ENCODE data around the gene TSPO.

The TSPO gene

DNA sequence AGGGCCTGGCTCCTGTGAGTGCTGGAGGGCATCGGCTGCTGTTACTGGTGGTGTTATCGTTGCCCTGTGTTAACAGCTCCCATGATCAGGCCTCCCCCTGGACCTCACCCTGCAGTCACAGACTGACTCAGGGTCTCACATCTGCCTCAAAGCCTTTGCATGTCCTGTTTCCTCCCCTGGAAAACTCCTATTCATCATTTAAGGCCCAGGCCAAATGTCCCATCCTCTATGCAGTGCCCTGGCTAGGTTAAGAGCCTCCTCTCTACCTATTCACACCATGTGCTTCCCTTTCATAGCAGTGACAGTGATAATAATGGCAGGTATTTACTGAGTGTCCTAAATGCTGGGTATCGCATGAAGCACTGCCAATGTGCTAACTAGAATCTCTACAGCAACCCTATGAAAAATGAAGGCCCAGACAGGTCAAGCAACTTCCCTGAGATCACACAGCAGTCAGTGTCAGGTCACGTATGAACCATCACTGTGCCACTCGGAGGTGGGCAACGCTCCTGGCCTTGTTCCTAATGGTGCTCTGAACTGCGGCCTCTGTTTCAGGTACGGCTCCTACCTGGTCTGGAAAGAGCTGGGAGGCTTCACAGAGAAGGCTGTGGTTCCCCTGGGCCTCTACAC lies 9.3 kb downstream of the TSPO start:
- Mint-ChIP-seq H3K36me3 (ENCODE audit: low read depth) (peaks cover 7% of the 10 kb centered on the region), H3K9me3 (no peaks in the 10 kb centered on the region), H3K27ac (no peak overlapping the region), H3K4me3 (no peak overlapping the region), H3K4me1 (ENCODE audit: low read depth) (peaks cover 6% of the 10 kb centered on the region), H3K27me3 (ENCODE audit: low read depth) (no peaks in the 10 kb centered on the region)

DNA sequence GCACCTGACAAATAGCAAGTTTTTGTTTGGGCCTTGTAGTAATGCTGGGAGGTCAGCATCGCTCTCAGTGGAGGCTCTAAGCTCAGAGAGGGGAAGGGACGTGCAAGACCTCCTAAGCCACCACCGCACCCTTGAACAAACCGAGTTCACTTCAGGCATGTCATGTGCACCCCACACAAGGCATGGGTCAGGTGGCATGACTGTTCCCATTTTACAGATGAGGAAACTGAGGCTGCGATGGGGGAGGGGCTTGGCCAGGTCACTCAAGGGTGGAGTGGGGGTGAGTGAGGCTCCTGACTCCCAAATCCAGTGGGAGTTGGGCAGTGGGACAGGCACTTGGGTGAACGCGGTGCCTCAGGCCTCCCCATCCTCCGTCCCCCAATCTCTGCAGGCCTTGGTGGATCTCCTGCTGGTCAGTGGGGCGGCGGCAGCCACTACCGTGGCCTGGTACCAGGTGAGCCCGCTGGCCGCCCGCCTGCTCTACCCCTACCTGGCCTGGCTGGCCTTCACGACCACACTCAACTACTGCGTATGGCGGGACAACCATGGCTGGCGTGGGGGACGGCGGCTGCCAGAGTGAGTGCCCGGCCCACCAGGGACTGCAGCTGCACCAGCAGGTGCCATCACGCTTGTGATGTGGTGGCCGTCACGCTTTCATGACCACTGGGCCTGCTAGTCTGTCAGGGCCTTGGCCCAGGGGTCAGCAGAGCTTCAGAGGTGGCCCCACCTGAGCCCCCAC lies 11.2 kb downstream of the TSPO start:
- Mint-ChIP-seq H3K27ac (no peak overlapping the region), H3K4me1 (ENCODE audit: low read depth) (peaks cover 4% of the 10 kb centered on the region)

DNA sequence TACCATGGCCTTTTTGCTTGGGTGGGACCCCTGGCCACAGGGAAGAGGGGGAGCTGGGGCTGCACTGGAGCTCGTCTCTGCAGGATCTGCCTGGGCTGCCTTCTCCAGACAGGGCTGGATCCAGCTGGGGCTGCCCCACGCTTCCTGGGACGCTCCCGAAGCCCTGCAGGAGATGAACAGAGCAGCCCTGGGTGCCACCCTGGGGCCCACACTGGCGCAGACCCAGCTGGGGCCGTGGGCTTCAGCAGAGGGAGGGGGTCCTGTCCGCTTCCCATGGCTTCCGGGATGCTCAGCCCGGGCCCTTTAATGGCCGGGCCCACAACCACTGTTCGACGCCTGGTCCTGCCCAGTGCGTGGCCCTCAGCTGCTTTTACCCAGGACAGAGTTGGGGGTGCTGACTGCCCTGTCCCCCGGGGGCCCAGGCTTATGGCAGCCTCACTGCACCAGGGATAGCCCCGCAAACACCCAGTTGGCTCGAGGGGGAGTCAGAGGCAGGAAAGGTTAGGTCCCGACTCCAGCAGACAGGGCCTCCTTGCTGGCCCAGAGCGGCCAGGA lies 12.0 kb downstream of the TSPO start:
- peaks cover 4% of the 10 kb centered on the region for H3K4me1 Mint-ChIP-seq (ENCODE audit: low read depth)
- peaks cover 11% of the 10 kb centered on the region for H3K36me3 Mint-ChIP-seq (ENCODE audit: low read depth)

More for the DNA sequence above, 11.2 kb downstream of the TSPO start:
- Mint-ChIP-seq H3K9me3 (no peaks in the 10 kb centered on the region), H3K4me3 (no peak overlapping the region), H3K36me3 (ENCODE audit: low read depth) (peaks cover 8% of the 10 kb centered on the region), H3K27me3 (ENCODE audit: low read depth) (no peaks in the 10 kb centered on the region)

DNA sequence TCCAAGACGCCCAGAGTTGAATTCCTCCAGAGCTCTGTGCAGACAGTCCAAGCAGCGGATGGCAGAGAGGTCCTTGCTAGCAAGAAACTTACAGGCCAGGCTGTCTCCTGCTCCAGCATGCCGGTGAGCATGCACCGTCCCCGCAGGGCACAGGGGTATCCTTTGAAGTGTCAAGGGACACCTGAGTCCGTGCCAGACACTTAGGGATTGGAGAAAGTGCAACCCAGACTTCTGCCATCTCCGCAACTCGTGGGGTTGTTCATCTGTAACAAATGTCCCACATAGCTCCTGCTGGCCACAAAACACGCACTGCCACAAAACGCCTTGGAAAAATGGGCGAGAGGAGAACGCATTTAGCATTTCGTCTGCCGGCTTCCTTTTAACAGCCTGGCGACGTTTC lies 13.3 kb downstream of the TSPO start:
- H3K4me1 Mint-ChIP-seq (ENCODE audit: low read depth) = peaks cover 3% of the 10 kb centered on the region
- no peak overlapping the region for H3K4me3 Mint-ChIP-seq
- peaks cover 11% of the 10 kb centered on the region for H3K36me3 Mint-ChIP-seq (ENCODE audit: low read depth)
- H3K27ac Mint-ChIP-seq = no peak overlapping the region
- H3K9me3 Mint-ChIP-seq = no peaks in the 10 kb centered on the region
- no peaks in the 10 kb centered on the region for H3K27me3 Mint-ChIP-seq (ENCODE audit: low read depth)

More for the DNA sequence above, 12.0 kb downstream of the TSPO start:
- H3K27ac Mint-ChIP-seq = no peak overlapping the region
- no peaks in the 10 kb centered on the region for H3K27me3 Mint-ChIP-seq (ENCODE audit: low read depth)
- H3K4me3 Mint-ChIP-seq = no peak overlapping the region
- H3K9me3 Mint-ChIP-seq = no peaks in the 10 kb centered on the region

DNA sequence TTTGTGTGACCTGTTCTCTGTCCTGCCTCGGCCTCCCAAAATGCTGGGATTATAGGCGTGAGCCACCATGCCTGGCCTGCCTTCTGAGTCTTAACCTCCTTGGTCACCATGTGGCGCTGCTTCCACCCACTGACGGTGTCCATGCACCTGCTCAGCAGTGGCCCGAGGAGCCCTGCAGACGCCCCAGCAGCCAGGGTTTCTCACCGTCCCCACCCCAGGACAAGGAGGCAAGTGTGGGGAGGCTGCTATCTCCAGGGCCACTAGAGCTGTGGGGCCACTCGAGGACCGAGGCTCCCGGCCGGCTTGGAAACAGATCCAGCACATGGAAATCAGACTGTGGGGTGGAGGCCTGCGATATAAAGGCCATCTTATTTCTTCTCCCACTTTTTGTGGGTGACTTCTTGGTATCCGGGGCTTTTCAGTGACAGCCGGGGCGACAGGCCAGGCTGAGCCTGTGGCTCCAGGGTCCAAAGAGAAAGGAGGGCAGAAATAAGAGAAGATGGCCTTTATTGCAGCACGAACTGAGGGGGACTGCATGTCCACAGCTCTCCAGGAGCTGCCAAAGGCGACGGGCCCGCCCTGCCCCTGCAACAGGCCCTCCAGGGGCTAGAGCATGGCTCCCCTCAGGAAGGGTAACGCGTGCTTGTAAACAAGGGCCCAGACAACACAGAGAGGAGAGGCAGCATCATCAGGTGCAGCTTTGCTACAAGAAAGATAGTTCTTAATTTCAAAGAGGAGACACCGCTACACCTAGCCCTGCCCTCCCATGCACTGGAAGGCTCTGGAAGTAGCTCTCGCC lies 15.0 kb downstream of the TSPO start:
- Mint-ChIP-seq H3K9me3 (no peaks in the 10 kb centered on the region), H3K4me1 (ENCODE audit: low read depth) (peaks cover 7% of the 10 kb centered on the region), H3K27ac (no peak overlapping the region), H3K4me3 (no peak overlapping the region), H3K36me3 (ENCODE audit: low read depth) (peaks cover 11% of the 10 kb centered on the region), H3K27me3 (ENCODE audit: low read depth) (no peaks in the 10 kb centered on the region)

DNA sequence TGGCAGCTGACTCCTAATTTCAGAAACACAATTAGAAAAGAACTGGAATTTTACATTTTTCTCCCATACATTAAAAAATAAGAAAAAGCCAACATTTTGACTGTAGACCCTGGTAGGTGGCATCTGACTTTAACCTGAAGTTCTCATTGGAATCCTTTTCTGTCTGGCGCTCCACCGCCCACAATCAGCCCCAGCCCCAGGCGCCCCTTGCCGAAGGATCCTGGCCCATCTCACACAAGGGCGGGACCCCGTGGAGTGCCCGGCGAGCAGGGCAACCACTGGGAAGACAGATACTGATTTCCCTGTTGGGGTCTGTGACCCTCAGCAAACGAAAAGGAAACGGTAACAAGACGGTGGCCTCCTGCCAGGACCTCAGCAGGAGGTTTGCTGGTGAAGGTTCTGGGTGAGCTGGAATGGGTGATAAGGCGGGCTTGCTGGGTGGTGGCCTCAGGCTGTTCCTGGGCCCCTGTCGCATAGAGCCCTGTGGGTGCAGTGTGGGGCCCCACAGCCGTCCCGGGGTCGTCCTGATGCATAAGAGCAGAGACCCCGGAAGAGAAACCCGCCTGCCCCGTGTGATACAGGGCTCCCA lies 15.7 kb downstream of the TSPO start:
- H3K27ac Mint-ChIP-seq = no peak overlapping the region
- peaks cover 7% of the 10 kb centered on the region for H3K4me1 Mint-ChIP-seq (ENCODE audit: low read depth)
- H3K9me3 Mint-ChIP-seq = no peaks in the 10 kb centered on the region
- no peak overlapping the region for H3K4me3 Mint-ChIP-seq
- peaks cover 12% of the 10 kb centered on the region for H3K36me3 Mint-ChIP-seq (ENCODE audit: low read depth)
- no peaks in the 10 kb centered on the region for H3K27me3 Mint-ChIP-seq (ENCODE audit: low read depth)

DNA sequence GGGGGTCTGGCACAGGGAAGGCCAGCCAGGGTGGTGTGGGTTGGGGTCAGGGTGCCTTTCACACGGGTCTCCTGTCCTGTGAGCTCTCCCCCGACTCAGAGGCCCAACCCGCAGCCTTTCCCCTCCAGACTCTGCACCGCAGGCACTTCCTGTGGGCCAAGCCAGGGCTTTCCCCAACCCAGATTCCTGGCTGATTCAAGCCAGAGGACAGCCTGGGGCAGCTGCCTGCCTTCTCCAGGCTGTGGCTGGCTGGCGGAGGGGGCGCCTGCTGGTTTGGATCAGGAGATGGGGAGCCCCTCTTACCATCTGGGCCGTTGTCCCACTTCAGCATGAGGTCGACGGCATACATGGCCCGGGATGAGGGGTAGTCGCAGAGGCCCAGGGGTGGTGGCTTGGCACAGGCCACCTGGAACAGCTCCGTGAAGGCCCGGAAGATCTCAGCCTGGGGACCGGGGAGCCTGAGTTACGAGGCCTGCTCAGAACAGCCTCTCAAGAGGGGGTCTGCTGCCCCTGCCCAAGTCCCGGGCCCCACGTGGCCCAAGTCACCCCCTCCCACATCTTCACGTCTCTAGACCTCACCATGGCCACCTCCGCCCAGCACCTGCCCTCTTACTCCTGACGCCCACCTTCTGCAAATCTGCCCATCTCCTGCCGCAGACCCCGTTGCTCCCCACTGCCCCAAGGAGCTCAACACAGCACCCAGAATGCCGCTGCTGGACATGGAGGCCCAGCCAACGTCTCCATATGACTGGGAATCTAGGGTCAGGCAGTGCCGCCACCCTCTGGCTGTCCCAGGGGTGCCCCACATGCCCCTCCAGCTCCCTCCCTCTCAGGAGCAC lies 17.3 kb downstream of the TSPO start:
- peaks cover 16% of the 10 kb centered on the region for H3K36me3 Mint-ChIP-seq (ENCODE audit: low read depth)

DNA sequence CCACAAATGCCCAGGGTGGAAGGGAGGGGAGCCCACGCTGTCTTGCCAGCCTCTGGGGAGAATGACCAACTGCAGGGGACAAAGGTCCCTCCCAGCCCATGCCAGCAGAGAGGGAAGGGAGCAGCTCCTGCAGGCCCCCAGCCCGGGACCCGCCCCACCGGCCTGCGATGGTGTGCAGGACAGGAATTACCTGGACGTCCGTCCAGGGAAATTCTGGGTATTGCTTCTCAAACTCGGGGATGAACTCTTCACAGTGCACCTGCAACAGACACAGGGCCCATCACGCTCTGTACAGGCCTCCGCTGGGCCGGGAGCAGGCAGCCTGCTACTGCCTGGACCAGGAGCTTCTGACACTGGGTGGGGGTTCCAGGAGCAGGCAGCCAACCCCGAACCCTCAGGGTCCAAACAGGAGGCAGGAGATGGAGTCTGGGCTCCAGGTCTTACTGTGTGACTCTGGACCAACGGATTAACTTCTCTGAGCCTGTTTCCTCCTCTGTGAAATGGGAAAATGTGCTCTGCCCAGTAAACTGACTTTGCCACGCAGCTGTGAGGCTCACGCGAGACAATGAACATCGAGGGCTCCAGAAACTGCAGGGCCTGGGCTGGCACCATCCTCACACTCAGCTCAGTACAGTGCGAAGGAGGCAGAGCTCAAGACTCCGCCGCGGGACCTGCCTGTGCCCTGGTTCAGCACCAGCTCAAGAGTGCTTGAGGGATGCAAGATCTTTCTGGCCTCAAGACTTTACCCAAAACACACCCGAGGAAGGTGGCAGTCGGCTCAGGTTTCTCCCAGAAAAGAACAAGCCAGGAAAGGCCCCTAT lies 18.2 kb downstream of the TSPO start:
- Mint-ChIP-seq H3K36me3 (ENCODE audit: low read depth) (peaks cover 12% of the 10 kb centered on the region), H3K27me3 (ENCODE audit: low read depth) (no peaks in the 10 kb centered on the region), H3K4me3 (no peak overlapping the region), H3K27ac (no peak overlapping the region), H3K9me3 (no peaks in the 10 kb centered on the region), H3K4me1 (ENCODE audit: low read depth) (peaks cover 6% of the 10 kb centered on the region)

More for the DNA sequence above, 17.3 kb downstream of the TSPO start:
- no peak overlapping the region for H3K4me3 Mint-ChIP-seq
- H3K27me3 Mint-ChIP-seq (ENCODE audit: low read depth) = no peaks in the 10 kb centered on the region
- peaks cover 7% of the 10 kb centered on the region for H3K4me1 Mint-ChIP-seq (ENCODE audit: low read depth)
- no peaks in the 10 kb centered on the region for H3K9me3 Mint-ChIP-seq
- H3K27ac Mint-ChIP-seq = no peak overlapping the region

DNA sequence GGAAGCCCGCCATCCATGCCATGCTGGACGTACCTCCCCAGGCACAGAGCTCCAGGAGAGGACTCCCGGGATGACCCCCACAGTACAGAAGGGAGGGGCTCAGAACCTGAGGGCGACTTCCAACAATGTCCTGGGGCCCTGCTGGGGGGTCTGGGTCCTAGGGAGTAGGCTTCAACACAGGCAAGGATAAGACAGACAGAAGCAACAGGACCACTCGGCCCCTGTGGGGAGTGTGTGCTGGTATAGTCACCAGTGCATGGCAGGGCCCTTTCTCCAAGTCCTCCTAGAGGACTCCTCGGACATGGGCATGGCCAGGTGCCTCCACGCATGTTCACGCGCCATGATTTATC lies 18.7 kb downstream of the TSPO start:
- Mint-ChIP-seq H3K36me3 (ENCODE audit: low read depth) (peaks cover 12% of the 10 kb centered on the region), H3K4me3 (no peak overlapping the region), H3K9me3 (no peaks in the 10 kb centered on the region), H3K4me1 (ENCODE audit: low read depth) (peaks cover 6% of the 10 kb centered on the region), H3K27ac (no peak overlapping the region), H3K27me3 (ENCODE audit: low read depth) (no peaks in the 10 kb centered on the region)

DNA sequence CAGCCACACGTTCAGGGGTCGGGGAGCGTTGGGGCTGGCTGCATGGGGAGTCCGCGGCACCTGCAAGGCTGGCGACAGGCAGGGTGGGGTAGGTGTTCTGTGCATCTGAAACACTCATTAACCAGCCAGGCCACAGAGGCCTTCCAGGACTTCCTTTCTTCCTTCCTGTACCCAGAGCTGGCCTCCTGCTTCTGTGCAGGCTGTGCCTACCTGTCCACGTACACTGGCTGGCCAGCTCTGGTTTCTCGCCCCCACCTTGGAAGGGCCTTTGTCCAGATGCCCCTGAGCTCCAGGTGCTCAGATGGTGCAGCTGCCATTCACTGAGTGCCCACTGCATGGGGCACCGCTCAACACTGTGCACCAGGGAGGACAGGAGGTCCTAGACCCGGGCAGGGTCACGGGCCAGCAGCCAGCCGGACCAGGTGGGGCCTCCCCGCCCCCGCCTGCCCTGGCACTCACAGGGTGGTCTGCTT lies 19.7 kb downstream of the TSPO start:
- Mint-ChIP-seq H3K4me1 (ENCODE audit: low read depth) (peaks cover 6% of the 10 kb centered on the region), H3K9me3 (no peaks in the 10 kb centered on the region), H3K36me3 (ENCODE audit: low read depth) (peaks cover 14% of the 10 kb centered on the region), H3K27me3 (ENCODE audit: low read depth) (no peaks in the 10 kb centered on the region), H3K27ac (no peak overlapping the region), H3K4me3 (no peak overlapping the region)

DNA sequence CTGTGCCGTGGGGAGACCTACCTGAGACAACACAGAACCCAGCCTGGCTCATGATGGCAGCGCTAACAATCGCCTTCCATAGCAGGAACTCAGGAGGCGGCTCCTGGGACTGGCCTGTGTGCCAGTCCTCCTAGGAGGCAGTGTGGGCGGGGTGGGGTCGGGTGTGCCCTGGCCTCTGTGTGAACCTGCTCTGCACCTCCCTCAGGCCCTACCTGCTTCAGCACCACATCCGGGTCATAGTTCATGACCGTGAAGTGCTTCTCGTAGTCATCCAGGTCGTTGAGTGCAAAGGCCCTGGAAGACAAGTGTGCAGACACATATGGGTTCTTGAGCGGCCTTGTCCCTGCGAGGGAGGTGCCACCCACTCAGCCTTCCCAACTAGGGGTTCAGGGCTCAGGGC lies 20.2 kb downstream of the TSPO start:
- peaks cover 16% of the 10 kb centered on the region for H3K36me3 Mint-ChIP-seq (ENCODE audit: low read depth)
- peaks cover 6% of the 10 kb centered on the region for H3K4me1 Mint-ChIP-seq (ENCODE audit: low read depth)
- H3K27ac Mint-ChIP-seq = no peak overlapping the region

DNA sequence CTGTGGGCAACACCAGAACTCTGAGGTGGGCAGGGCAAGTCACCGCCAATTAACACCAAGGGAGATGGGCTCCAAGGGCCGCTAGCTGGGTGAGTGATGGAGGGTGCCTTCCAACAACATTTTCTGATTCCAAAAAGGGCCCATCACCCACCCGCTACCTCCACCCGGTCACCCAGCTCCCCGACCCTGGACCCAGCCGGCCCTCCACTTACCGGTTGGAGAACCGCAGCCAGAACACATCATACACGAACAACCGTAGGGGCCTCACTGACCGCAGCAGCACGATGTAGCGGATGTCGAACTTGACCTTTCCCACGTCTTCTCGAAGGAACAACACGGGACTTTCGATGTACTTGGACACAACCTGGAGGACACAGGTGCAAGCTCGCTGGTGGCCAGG lies 20.8 kb downstream of the TSPO start:
- Mint-ChIP-seq H3K4me3 (no peak overlapping the region), H3K36me3 (ENCODE audit: low read depth) (peaks cover 16% of the 10 kb centered on the region), H3K27me3 (ENCODE audit: low read depth) (no peaks in the 10 kb centered on the region), H3K9me3 (no peaks in the 10 kb centered on the region), H3K27ac (no peak overlapping the region), H3K4me1 (ENCODE audit: low read depth) (peaks cover 6% of the 10 kb centered on the region)

More for the DNA sequence above, 20.2 kb downstream of the TSPO start:
- Mint-ChIP-seq H3K4me3 (no peak overlapping the region), H3K27me3 (ENCODE audit: low read depth) (no peaks in the 10 kb centered on the region), H3K9me3 (no peaks in the 10 kb centered on the region)

DNA sequence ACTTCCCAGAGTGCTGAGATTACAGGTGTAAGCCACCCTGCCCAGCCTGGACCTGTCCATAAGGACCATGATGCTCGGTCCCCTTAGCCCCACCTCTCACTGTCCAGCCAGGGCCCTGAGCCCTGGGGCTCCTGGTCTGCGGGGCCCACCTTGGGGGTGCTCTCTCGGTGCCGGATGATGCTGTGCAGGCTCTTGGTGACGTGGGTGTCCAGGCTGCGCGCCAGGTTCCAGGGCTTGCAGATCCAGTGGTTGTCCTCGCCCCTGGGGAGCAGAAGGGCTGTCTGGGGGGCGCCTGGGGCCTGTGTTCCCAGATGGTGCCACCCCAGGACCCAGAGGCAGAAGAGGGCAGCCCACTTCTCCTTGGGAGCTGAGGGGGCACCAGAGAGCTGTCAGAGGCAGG lies 22.2 kb downstream of the TSPO start:
- peaks cover 11% of the 10 kb centered on the region for H3K36me3 Mint-ChIP-seq (ENCODE audit: low read depth)
- H3K4me3 Mint-ChIP-seq = no peak overlapping the region
- H3K9me3 Mint-ChIP-seq = no peaks in the 10 kb centered on the region
- no peak overlapping the region for H3K27ac Mint-ChIP-seq
- H3K27me3 Mint-ChIP-seq (ENCODE audit: low read depth) = no peaks in the 10 kb centered on the region
- H3K4me1 Mint-ChIP-seq (ENCODE audit: low read depth) = peaks cover 6% of the 10 kb centered on the region

Data from T-helper 1 cell treated with Interleukin-12 subunit alpha and Interleukin-12 subunit beta and Interleukin-4 antibody, amounts not matched to agents 30 μg/mL and 1 μg/mL, for 36 hours (primary cell).